ENCODE results near the gene PDE3A. TPM values are rescaled to one million over a fixed set of nuclear protein-coding genes. Genes with fewer than 3 reads are reported as not detected.

PDE3A gene
- polyA plus RNA-seq, 1 of the 3 experiments (the other 2 are of a cell fraction), result 0.67 TPM

DNA sequence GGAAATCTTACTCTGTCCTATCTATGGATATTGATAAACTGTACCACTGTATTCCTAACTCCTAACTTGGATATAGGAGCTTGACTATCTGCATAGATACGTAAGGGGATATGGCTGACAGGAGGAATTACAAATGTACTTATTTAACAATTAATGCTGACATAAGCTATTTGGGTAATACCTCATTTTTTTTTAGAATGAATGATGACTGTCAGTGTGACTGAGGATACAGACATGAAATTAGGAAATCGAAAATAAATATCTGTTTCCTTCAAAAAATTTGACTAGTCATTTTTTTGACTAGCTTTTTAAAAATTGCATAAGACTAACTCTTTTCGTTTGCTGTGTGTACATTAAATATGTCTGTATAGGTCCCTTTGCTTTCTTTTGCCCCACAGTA lies 74.9 kb downstream of the PDE3A start (continued):
- TF ChIP-seq, protein P1, sequence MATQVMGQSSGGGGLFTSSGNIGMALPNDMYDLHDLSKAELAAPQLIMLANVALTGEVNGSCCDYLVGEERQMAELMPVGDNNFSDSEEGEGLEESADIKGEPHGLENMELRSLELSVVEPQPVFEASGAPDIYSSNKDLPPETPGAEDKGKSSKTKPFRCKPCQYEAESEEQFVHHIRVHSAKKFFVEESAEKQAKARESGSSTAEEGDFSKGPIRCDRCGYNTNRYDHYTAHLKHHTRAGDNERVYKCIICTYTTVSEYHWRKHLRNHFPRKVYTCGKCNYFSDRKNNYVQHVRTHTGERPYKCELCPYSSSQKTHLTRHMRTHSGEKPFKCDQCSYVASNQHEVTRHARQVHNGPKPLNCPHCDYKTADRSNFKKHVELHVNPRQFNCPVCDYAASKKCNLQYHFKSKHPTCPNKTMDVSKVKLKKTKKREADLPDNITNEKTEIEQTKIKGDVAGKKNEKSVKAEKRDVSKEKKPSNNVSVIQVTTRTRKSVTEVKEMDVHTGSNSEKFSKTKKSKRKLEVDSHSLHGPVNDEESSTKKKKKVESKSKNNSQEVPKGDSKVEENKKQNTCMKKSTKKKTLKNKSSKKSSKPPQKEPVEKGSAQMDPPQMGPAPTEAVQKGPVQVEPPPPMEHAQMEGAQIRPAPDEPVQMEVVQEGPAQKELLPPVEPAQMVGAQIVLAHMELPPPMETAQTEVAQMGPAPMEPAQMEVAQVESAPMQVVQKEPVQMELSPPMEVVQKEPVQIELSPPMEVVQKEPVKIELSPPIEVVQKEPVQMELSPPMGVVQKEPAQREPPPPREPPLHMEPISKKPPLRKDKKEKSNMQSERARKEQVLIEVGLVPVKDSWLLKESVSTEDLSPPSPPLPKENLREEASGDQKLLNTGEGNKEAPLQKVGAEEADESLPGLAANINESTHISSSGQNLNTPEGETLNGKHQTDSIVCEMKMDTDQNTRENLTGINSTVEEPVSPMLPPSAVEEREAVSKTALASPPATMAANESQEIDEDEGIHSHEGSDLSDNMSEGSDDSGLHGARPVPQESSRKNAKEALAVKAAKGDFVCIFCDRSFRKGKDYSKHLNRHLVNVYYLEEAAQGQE (IDR thresholded peaks at IDR 0.05; ENCODE audit: low read depth, low read length), result no peak
- TF ChIP-seq GATA2 (CRISPR knock-in tag; IDR thresholded peaks at IDR 0.05) (no peak), TAF1 (IDR thresholded peaks at IDR 0.05; ENCODE audit: borderline replicate concordance, low read depth, low read length) (no peak), GABPA (IDR thresholded peaks at IDR 0.05; ENCODE audit: low read depth) (no peak), EP300 (IDR thresholded peaks at IDR 0.05; ENCODE audit: borderline replicate concordance in 1 of 2, low read depth in 1 of 2, low read length in 1 of 2) (no peak), ELF1 (IDR thresholded peaks at IDR 0.05) (no peak), FOSL2 (IDR thresholded peaks at IDR 0.05; ENCODE audit: borderline replicate concordance, low read depth) (no peak)

DNA sequence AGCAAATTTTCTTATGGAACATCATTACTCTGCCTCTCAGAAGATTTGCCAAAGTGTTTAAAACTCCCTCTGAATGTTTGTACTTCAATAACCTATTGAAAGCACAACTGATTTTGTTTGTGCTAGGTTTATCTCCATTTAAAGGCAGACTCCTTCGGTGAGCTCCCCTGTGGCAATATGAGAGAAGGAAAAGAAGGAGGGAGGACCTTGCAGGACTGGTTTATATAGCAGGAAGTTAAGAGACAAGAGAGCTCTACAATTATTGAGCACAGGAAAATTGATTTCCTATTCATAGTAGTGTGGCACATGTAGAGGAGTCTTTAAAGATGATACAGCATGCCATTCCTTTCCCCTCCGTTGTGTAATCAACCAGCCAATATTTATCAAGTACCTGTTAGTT lies 75.5 kb downstream of the PDE3A start:
- no peak overlapping the region for H3K4me2 ChIP-seq
- ChIA-PET CTCF (interaction anchor here (0.6 to 1.0 kb wide), 5 partner anchors 12 to 131 kb away, joined by 3 to 4 read pairs (median 3); no protein-coding TSS in a partner anchor), POLR2A (no interaction called here)
- no peak overlapping the region for H3K27ac ChIP-seq (ENCODE audit: low read depth in 2 of 2, low read length in 1 of 2)
- no peak overlapping the region for H3K4me3 ChIP-seq (ENCODE audit: low read depth in 2 of 2, low read length in 1 of 2)
- no peaks in the 10 kb centered on the region for H4K20me1 ChIP-seq (ENCODE audit: insufficient read depth)
- H3K9ac ChIP-seq, result no peak overlapping the region
- no peaks in the 10 kb centered on the region; a peak in 2 of 4 replicates for H3K4me1 ChIP-seq (ENCODE audit: control insufficient read depth in 1 of 2, insufficient read depth in 2 of 2, low read depth in 1 of 2, low read length in 1 of 2)
- H3K79me2 ChIP-seq (ENCODE audit: insufficient read depth), result peaks cover 37% of the 10 kb centered on the region
- TF ChIP-seq GATA2 (CRISPR knock-in tag; IDR thresholded peaks at IDR 0.05), result no peak
- TF ChIP-seq NFIC (IDR thresholded peaks at IDR 0.05; ENCODE audit: borderline replicate concordance), result no peak
- no peak for TF ChIP-seq MXI1 (IDR thresholded peaks at IDR 0.05; ENCODE audit: low read depth, low read length)
- no peak for TF ChIP-seq TEAD4 (IDR thresholded peaks at IDR 0.05; ENCODE audit: borderline replicate concordance, insufficient read depth)
- no peak for TF ChIP-seq FOXJ3 (CRISPR knock-in tag; IDR thresholded peaks at IDR 0.05)
- no peak for TF ChIP-seq EP300 (IDR thresholded peaks at IDR 0.05; ENCODE audit: borderline replicate concordance in 1 of 2, low read depth in 1 of 2, low read length in 1 of 2)
- TF ChIP-seq SIN3A (IDR thresholded peaks at IDR 0.05; ENCODE audit: borderline replicate concordance, low read depth, low read length), result no peak
- no peak for TF ChIP-seq JUND (IDR thresholded peaks at IDR 0.05)
- TF ChIP-seq, protein P2, sequence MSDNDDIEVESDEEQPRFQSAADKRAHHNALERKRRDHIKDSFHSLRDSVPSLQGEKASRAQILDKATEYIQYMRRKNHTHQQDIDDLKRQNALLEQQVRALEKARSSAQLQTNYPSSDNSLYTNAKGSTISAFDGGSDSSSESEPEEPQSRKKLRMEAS (IDR thresholded peaks at IDR 0.05; ENCODE audit: low read depth), result no peak
- no peak for TF ChIP-seq RXRA (IDR thresholded peaks at IDR 0.05; ENCODE audit: borderline replicate concordance, low read depth)
- no peak for TF ChIP-seq RCOR1 (IDR thresholded peaks at IDR 0.05; ENCODE audit: low read length)
- no peak for TF ChIP-seq MEF2A (IDR thresholded peaks at IDR 0.05; ENCODE audit: borderline replicate concordance, low read depth)
- TF ChIP-seq EZH2phosphoT487 (IDR thresholded peaks at IDR 0.05; ENCODE audit: borderline replicate concordance, low read depth), result no peak
- no peak for TF ChIP-seq RAD21 (IDR thresholded peaks at IDR 0.05; ENCODE audit: low read length)
- no peak for TF ChIP-seq FOSL2 (IDR thresholded peaks at IDR 0.05; ENCODE audit: borderline replicate concordance, low read depth)
- no peak for TF ChIP-seq SMC3 (IDR thresholded peaks at IDR 0.05; ENCODE audit: low read depth, low read length)
- no peak for TF ChIP-seq CHD2 (IDR thresholded peaks at IDR 0.05; ENCODE audit: low read length, partially characterized antibody)
- no peak for TF ChIP-seq RFX5 (IDR thresholded peaks at IDR 0.05; ENCODE audit: low read length)
- no peaks in the 10 kb centered on the region for H3K9me3 ChIP-seq
- no peaks in the 10 kb centered on the region for H3K9me2 ChIP-seq
- no peaks in the 10 kb centered on the region for H3K27me3 ChIP-seq (ENCODE audit: insufficient read depth)
- DNase-seq, result no peak
- no peak overlapping the region for H2AFZ ChIP-seq (ENCODE audit: low read depth)
- H3K36me3 ChIP-seq (replicated peaks in 1 of 2; ENCODE audit: control insufficient read depth in 1 of 2, insufficient read depth in 2 of 2, low read length in 1 of 2), result no peaks in the 10 kb centered on the region
- H3F3A ChIP-seq (replicated peaks; ENCODE audit: insufficient read depth), result no peaks in the 10 kb centered on the region
- 98% methylated on average over 2 of the region's 2 CpGs for WGBS (ENCODE audit: low lambda C conversion rate)

Data from SK-N-SH (cell line).